DND-41 (cell line): ENCODE data around the gene MMP8.
"Not testable (repeated sequence)": the region's sequence is repeated elsewhere in the genome, so short reads cannot be mapped to it uniquely, and the experiment has no call there.

Experiments
- ATAC-seq: fragments of 200-7000 bp; cut with Tn5 transposase; 3 replicates; pipeline ENCODE4 v1.9.1; 2021; ENCODE audit warnings: low read depth; ENCODE audit not compliant: insufficient read depth
- DNase-seq: peaks from one replicate; pipeline ENCODE4 v3.0.0-alpha.2; 2020
- H2AFZ ChIP-seq: 2 replicates; pipeline ENCODE4 v1.6.0; 2012; ENCODE audit warnings: low read depth, low read length
- H3K27ac ChIP-seq: 2 replicates; pipeline ENCODE4 v1.5.1; 2012; ENCODE audit warnings: low read length, inconsistent platforms
- H3K27me3 ChIP-seq: fragments of 200-600 bp; sonication (generic); 2 replicates; pipeline ENCODE4 v1.6.0; 2012; ENCODE audit warnings: low read length, mild to moderate bottlenecking, inconsistent platforms; ENCODE audit not compliant: insufficient read depth, poor library complexity
- H3K36me3 ChIP-seq: 2 replicates; pipeline ENCODE4 v1.5.1; 2012; ENCODE audit warnings: low read length, inconsistent platforms; ENCODE audit not compliant: insufficient read depth
- H3K4me1 ChIP-seq: 2 replicates; pipeline ENCODE4 v1.5.1; 2012; ENCODE audit warnings: mild to moderate bottlenecking, low read length; ENCODE audit not compliant: insufficient read depth
- H3K4me2 ChIP-seq: 2 replicates; pipeline ENCODE4 v1.6.0; 2012; ENCODE audit warnings: mild to moderate bottlenecking, moderate library complexity, low read length, inconsistent platforms; ENCODE audit not compliant: insufficient read depth
- H3K4me3 ChIP-seq, 2 experiments: fragments of 200-600 bp in 1 of 2; shearing (Covaris generic) in 1 of 2; 2 replicates each; pipeline ENCODE4 v1.5.1; 2012 to 2016; ENCODE audit warnings: inconsistent platforms in 2 of 2, low read length in 2 of 2, mild to moderate bottlenecking in 2 of 2, low read depth in 1 of 2, moderate library complexity in 1 of 2
- H3K79me2 ChIP-seq: 2 replicates; pipeline ENCODE4 v1.6.0; 2012; ENCODE audit warnings: low read length, inconsistent platforms; ENCODE audit not compliant: insufficient read depth
- H3K9ac ChIP-seq: 2 replicates; pipeline ENCODE4 v1.6.0; 2012; ENCODE audit warnings: low read depth, mild to moderate bottlenecking, inconsistent platforms, low read length, moderate library complexity
- H3K9me3 ChIP-seq: 2 replicates; pipeline ENCODE4 v1.5.1; 2012; ENCODE audit warnings: low read length, moderate library complexity, mild to moderate bottlenecking, inconsistent platforms; ENCODE audit not compliant: insufficient read depth, severe bottlenecking
- H4K20me1 ChIP-seq: 2 replicates; pipeline ENCODE4 v1.6.0; 2012; ENCODE audit warnings: low read length; ENCODE audit not compliant: insufficient read depth
- EZH2 ChIP-seq: IDR thresholded peaks from 3 replicates; pipeline ENCODE4 v1.6.1; 2012; ENCODE audit warnings: borderline replicate concordance, low read depth, mild to moderate bottlenecking, moderate library complexity, low read length, inconsistent platforms; ENCODE audit not compliant: severe bottlenecking
- TF ChIP-seq, protein P1 (sequence below): IDR thresholded peaks from 2 replicates; pipeline ENCODE4 v1.5.1; 2012; ENCODE audit warnings: borderline replicate concordance, low read length, moderate library complexity, mild to moderate bottlenecking; ENCODE audit not compliant: poor library complexity, severe bottlenecking; ENCODE audit errors: extremely low read depth

Gene MMP8

DNA sequence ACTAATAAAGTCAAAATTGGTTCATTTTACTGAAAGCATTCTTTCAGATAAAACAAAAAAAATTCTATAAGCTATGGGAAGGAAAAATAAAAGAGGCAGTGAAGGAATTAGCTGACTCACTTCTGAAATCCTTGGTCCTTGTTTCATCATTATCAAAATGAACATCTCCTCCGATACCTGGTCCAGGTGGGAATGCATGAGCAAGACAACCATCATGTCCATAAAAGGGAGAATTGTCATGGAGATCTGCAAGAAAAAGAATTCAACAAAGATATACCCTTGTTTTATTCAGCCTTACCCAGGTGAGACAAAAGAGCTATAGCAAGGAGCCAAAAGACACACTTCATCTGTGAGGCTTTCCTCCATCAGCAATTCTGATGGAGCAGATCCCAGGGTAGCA lies 28.5 kb upstream of the MMP8 start:
- ATAC-seq (no peak), DNase-seq (no peak)
- Histone ChIP-seq H3K79me2 (no peaks in the 10 kb centered on the region), H3K9ac (no peak overlapping the region), H3K4me3 (no peak overlapping the region), H3K27ac (no peak overlapping the region), H4K20me1 (no peaks in the 10 kb centered on the region), H3K36me3 (no peaks in the 10 kb centered on the region), H3K9me3 (no peaks in the 10 kb centered on the region), H3K4me1 (no peaks in the 10 kb centered on the region), H2AFZ (no peak overlapping the region), H3K4me2 (no peak overlapping the region), H3K27me3 (peaks cover 11% of the 10 kb centered on the region)
- TF ChIP-seq, protein P1, sequence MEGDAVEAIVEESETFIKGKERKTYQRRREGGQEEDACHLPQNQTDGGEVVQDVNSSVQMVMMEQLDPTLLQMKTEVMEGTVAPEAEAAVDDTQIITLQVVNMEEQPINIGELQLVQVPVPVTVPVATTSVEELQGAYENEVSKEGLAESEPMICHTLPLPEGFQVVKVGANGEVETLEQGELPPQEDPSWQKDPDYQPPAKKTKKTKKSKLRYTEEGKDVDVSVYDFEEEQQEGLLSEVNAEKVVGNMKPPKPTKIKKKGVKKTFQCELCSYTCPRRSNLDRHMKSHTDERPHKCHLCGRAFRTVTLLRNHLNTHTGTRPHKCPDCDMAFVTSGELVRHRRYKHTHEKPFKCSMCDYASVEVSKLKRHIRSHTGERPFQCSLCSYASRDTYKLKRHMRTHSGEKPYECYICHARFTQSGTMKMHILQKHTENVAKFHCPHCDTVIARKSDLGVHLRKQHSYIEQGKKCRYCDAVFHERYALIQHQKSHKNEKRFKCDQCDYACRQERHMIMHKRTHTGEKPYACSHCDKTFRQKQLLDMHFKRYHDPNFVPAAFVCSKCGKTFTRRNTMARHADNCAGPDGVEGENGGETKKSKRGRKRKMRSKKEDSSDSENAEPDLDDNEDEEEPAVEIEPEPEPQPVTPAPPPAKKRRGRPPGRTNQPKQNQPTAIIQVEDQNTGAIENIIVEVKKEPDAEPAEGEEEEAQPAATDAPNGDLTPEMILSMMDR, result no peak
- no peak for TF ChIP-seq EZH2

DNA sequence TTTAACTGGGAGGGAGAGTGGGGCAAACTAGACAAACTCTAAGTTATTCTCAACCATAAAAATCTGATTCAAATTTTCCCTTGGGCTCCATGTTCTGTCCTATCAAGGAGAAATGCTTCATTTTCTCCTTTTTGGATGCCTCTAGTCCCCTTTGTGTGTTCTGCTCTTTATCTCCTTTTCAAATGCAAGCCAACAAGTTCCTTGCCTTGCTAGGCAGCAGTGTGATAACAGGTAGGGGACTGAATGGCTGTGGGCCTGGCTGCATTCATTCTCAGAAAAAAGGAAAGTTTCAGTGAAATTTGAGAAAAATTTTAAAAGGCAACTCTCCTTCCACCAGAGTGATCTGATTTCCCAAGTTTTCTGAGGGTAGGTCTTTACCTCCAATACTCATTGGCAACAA lies 26.9 kb upstream of the MMP8 start:
- no peak overlapping the region for H3K4me2 ChIP-seq
- no peak for TF ChIP-seq EZH2
- TF ChIP-seq, protein P1, result no peak
- H3K79me2 ChIP-seq, result no peaks in the 10 kb centered on the region
- peaks cover 6% of the 10 kb centered on the region for H3K27me3 ChIP-seq
- ATAC-seq, result no peak
- no peak overlapping the region for H3K4me3 ChIP-seq
- no peak overlapping the region for H2AFZ ChIP-seq
- DNase-seq, result no peak
- no peaks in the 10 kb centered on the region for H3K9me3 ChIP-seq
- no peak overlapping the region for H3K27ac ChIP-seq
- no peak overlapping the region for H3K9ac ChIP-seq
- no peaks in the 10 kb centered on the region for H3K4me1 ChIP-seq
- no peaks in the 10 kb centered on the region for H4K20me1 ChIP-seq
- H3K36me3 ChIP-seq, result no peaks in the 10 kb centered on the region

- peaks cover 6% of the 10 kb centered on the region for H3K27me3 ChIP-seq
- H3K9ac ChIP-seq, result no peak overlapping the region
- H4K20me1 ChIP-seq, result no peaks in the 10 kb centered on the region
- no peaks in the 10 kb centered on the region for H3K79me2 ChIP-seq
- H3K4me3 ChIP-seq, result no peak overlapping the region
- no peaks in the 10 kb centered on the region for H3K4me1 ChIP-seq
- ATAC-seq, result no peak
- TF ChIP-seq, protein P1, result no peak
- no peak for TF ChIP-seq EZH2
- no peaks in the 10 kb centered on the region for H3K36me3 ChIP-seq
- no peak overlapping the region for H2AFZ ChIP-seq
- H3K27ac ChIP-seq, result no peak overlapping the region
- no peak for DNase-seq
- H3K4me2 ChIP-seq, result no peak overlapping the region
- no peaks in the 10 kb centered on the region for H3K9me3 ChIP-seq
These were observed 24.5 kb upstream of the MMP8 start for GRCh38 chr11:102749101-102749722.

DNA sequence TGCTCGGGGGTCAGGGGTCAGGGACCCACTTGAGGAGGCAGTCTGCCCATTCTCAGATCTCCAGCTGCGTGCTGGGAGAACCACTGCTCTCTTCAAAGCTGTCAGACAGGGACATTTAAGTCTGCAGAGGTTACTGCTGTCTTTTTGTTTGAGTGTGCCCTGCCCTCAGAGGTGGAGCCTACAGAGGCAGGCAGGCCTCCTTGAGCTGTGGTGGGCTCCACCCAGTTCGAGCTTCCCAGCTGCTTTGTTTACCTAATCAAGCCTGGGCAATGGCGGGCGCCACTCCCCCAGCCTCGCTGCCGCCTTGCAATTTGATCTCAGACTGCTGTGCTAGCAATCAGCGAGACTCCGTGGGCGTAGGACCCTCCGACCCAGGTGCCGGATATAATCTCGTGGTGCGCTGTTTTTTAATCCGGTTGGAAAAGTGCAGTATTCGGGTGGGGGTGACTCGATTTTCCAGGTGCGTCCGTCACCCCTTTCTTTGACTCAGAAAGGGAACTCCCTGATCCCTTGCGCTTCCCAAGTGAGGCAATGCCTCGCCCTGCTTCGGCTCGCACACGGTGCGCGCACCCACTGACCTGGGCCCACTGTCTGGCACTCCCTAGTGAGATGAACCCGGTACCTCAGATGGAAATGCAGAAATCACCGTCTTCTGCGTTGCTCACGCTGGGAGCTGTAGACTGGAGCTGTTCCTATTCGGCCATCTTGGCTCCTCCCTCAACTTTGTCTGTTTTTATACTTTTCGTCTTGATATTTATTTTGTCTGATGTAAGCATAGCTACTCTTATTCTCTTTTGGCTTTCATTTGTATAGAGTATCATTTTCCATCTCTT lies 22.2 kb upstream of the MMP8 start:
- H3K4me1 ChIP-seq, H2AFZ ChIP-seq, ATAC-seq, H3K36me3 ChIP-seq, H3K4me3 ChIP-seq, DNase-seq, H3K4me2 ChIP-seq, H3K9me3 ChIP-seq, H3K27ac ChIP-seq, H3K9ac ChIP-seq, H3K79me2 ChIP-seq, H3K27me3 ChIP-seq, H4K20me1 ChIP-seq: not testable (repeated sequence)
